Measurements from ENCODE around the gene GPX1. TPM values are rescaled to one million over a fixed set of nuclear protein-coding genes. Genes with fewer than 3 reads are reported as not detected.

The GPX1 gene
- total and polyA plus RNA-seq, 10 of the 15 experiments (the other 5 are each of a cell fraction or from before 2014, with no cell fraction given), result 32.0 to 1,121 (median 400) TPM

GRCh38 chr3:49333091-49333490 is 25.1 kb downstream of the GPX1 start:
- Histone ChIP-seq H3K4me1 (ENCODE audit: control insufficient read depth, insufficient read depth, low read length) (no peaks in the 10 kb centered on the region), H3K9ac (ENCODE audit: control insufficient read depth, insufficient read depth, low read length) (no peak overlapping the region), H2AFZ (ENCODE audit: control insufficient read depth, low read depth, low read length) (no peak overlapping the region), H3K27ac (ENCODE audit: control insufficient read depth, insufficient read depth) (no peak overlapping the region), H3K9me3 (replicated peaks; ENCODE audit: control insufficient read depth, insufficient read depth, low read length) (no peaks in the 10 kb centered on the region), H3K4me3 (no peak overlapping the region), H3K27me3 (replicated peaks in 1 of 2; ENCODE audit: control insufficient read depth in 2 of 2, insufficient read depth in 2 of 2, low read length in 1 of 2) (no peaks in the 10 kb centered on the region), H3K36me3 (ENCODE audit: control insufficient read depth in 2 of 2, insufficient read depth in 2 of 2, low read length in 1 of 2) (peaks cover 5 to 32% of the 10 kb centered on the region in 2 experiments), H3K79me2 (ENCODE audit: control insufficient read depth, insufficient read depth, low read length) (peaks cover 26% of the 10 kb centered on the region), H4K20me1 (ENCODE audit: control insufficient read depth, insufficient read depth) (no peaks in the 10 kb centered on the region), H3K4me2 (ENCODE audit: control insufficient read depth, insufficient read depth) (no peak overlapping the region)
- intact Hi-C loops (cut with micrococcal nuclease; ENCODE audit: unreplicated experiment) (no loop called here), in situ Hi-C loops (cut with MboI) (no loop called here)
- ChIA-PET CTCF (interaction anchor here (0.6 kb wide), 1 partner anchor 304 kb away, joined by 3 read pairs; no protein-coding TSS in a partner anchor), RAD21 (ENCODE audit: unreplicated experiment) (interaction anchor here (0.6 to 1.5 kb wide), 2 partner anchors 20 to 116 kb away, joined by 3 read pairs; no protein-coding TSS in a partner anchor), POLR2A (interaction anchor here (0.5 to 0.9 kb wide), 3 partner anchors 76 to 340 kb away, joined by 3 to 7 read pairs (median 4); no protein-coding TSS in a partner anchor), SMC1A (ENCODE audit: uncharacterized antibody, unreplicated experiment) (interaction anchor here (0.6 to 1.5 kb wide), 3 partner anchors 8 to 116 kb away, joined by 3 to 5 read pairs (median 3); no protein-coding TSS in a partner anchor)
- FAIRE-seq (no peak), DNase-seq (ENCODE audit: low read depth, low spot score) (no peak), ATAC-seq (no peak)
- BruUV-seq (replicated peaks), result no TSS peak
- TF ChIP-seq CBX3 (IDR thresholded peaks at IDR 0.05; ENCODE audit: borderline replicate concordance, low read depth) (no peak), SMARCA5 (IDR thresholded peaks at IDR 0.05) (no peak), FOS (IDR thresholded peaks at IDR 0.05; ENCODE audit: borderline replicate concordance, extremely low read depth, insufficient read length) (no peak), WRNIP1 (IDR thresholded peaks at IDR 0.05; ENCODE audit: borderline replicate concordance, low read depth, low read length) (no peak), CHD4 (IDR thresholded peaks at IDR 0.05) (no peak), TCF3 (IDR thresholded peaks at IDR 0.05; ENCODE audit: borderline replicate concordance, insufficient read depth, low read depth, low read length) (no peak), NR2C2 (IDR thresholded peaks at IDR 0.05; ENCODE audit: borderline replicate concordance, control insufficient read depth, insufficient read length, low read depth) (no peak), RCOR1 (conservative IDR thresholded peaks at IDR 0.05; ENCODE audit: low read depth, low read length) (no peak), GATAD2B (conservative IDR thresholded peaks at IDR 0.05; ENCODE audit: low read depth) (no peak), YY1 (IDR thresholded peaks at IDR 0.05; ENCODE audit: low read depth, low read length) (no peak), MYB (IDR thresholded peaks at IDR 0.05; ENCODE audit: borderline replicate concordance, low read depth, low read length) (no peak), SIX5 (IDR thresholded peaks at IDR 0.05; ENCODE audit: low read depth, low read length, severe bottlenecking) (no peak), NFYB (IDR thresholded peaks at IDR 0.05; ENCODE audit: insufficient read depth, low read depth, low read length) (no peak), NBN (IDR thresholded peaks at IDR 0.05) (no peak)
- TF ChIP-seq, protein P1, sequence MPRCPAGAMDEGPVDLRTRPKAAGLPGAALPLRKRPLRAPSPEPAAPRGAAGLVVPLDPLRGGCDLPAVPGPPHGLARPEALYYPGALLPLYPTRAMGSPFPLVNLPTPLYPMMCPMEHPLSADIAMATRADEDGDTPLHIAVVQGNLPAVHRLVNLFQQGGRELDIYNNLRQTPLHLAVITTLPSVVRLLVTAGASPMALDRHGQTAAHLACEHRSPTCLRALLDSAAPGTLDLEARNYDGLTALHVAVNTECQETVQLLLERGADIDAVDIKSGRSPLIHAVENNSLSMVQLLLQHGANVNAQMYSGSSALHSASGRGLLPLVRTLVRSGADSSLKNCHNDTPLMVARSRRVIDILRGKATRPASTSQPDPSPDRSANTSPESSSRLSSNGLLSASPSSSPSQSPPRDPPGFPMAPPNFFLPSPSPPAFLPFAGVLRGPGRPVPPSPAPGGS (IDR thresholded peaks at IDR 0.05; ENCODE audit: borderline replicate concordance, insufficient read depth, low read depth, low read length, poor library complexity, severe bottlenecking), result no peak
- 95% methylated on average over 2 of the region's 3 CpGs for WGBS (ENCODE audit: insufficient coverage, insufficient replicate concordance, low lambda C conversion rate, missing lambda C conversion rate)

Measured in GM12878 (cell line).